ENCODE results near the gene NSUN3.

DNA sequence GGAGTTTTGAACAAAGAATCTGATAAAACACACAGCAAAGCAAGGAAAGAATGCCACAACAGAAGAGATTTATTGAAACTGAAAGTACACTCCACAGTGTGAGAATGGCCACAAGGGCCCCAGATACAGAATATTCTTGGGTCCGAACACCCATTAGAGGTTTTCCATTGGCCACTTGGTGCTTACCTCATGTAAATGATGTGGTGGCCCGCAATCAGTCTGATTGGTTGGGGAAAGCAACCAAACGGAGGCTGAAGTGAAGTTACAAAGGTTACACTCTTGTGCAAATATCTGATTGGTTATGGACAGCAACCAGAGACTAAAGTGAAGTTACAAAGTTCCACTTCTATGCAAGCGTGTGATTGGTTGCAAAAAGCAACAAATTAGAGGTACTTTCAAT lies 20.4 kb downstream of the NSUN3 start:
- TF ChIP-seq, protein P1, sequence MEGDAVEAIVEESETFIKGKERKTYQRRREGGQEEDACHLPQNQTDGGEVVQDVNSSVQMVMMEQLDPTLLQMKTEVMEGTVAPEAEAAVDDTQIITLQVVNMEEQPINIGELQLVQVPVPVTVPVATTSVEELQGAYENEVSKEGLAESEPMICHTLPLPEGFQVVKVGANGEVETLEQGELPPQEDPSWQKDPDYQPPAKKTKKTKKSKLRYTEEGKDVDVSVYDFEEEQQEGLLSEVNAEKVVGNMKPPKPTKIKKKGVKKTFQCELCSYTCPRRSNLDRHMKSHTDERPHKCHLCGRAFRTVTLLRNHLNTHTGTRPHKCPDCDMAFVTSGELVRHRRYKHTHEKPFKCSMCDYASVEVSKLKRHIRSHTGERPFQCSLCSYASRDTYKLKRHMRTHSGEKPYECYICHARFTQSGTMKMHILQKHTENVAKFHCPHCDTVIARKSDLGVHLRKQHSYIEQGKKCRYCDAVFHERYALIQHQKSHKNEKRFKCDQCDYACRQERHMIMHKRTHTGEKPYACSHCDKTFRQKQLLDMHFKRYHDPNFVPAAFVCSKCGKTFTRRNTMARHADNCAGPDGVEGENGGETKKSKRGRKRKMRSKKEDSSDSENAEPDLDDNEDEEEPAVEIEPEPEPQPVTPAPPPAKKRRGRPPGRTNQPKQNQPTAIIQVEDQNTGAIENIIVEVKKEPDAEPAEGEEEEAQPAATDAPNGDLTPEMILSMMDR (IDR thresholded peaks at IDR 0.05) = no peak
- TF ChIP-seq POLR2A (IDR thresholded peaks at IDR 0.05) = no peak
- no peak for TF ChIP-seq EP300 (IDR thresholded peaks at IDR 0.05)
